Kidney epithelial cell (primary cell): Measurements from ENCODE around the gene NR5A2. TPM values are rescaled to one million over a fixed set of nuclear protein-coding genes. Genes with fewer than 3 reads are reported as not detected.

Source experiments
- DNase-seq: peaks from one replicate; pipeline ENCODE4 v3.0.0-alpha.2; 2010; ENCODE audit warnings: low read depth
- H3K27me3 ChIP-seq: 2 replicates; pipeline ENCODE4 v1.6.0; 2011; ENCODE audit warnings: low read length; ENCODE audit not compliant: control insufficient read depth, insufficient read depth
- H3K36me3 ChIP-seq: 2 replicates; pipeline ENCODE4 v1.5.1; 2011; ENCODE audit warnings: low read length; ENCODE audit not compliant: control insufficient read depth, insufficient read depth
- H3K4me3 ChIP-seq: 2 replicates; pipeline ENCODE4 v1.5.1; 2011; ENCODE audit warnings: low read depth, mild to moderate bottlenecking, control low read depth, low read length
- total RNA-seq: library from RNA; depleted of rRNA; stranded (reverse); fragments of >200 nt; gene quantifications from 2 replicates; pipeline ENCODE4 v1.2.3, GENCODE V29; 2015
- TF ChIP-seq, protein P1 (sequence below): IDR thresholded peaks from 2 replicates; pipeline ENCODE4 v1.5.1; 2011; ENCODE audit warnings: mild to moderate bottlenecking, moderate library complexity, low read length, control low read depth, inconsistent platforms; ENCODE audit not compliant: insufficient read depth, poor library complexity, severe bottlenecking

The NR5A2 gene
- total RNA-seq, 1 donor from 2014 or later, result not detected

DNA sequence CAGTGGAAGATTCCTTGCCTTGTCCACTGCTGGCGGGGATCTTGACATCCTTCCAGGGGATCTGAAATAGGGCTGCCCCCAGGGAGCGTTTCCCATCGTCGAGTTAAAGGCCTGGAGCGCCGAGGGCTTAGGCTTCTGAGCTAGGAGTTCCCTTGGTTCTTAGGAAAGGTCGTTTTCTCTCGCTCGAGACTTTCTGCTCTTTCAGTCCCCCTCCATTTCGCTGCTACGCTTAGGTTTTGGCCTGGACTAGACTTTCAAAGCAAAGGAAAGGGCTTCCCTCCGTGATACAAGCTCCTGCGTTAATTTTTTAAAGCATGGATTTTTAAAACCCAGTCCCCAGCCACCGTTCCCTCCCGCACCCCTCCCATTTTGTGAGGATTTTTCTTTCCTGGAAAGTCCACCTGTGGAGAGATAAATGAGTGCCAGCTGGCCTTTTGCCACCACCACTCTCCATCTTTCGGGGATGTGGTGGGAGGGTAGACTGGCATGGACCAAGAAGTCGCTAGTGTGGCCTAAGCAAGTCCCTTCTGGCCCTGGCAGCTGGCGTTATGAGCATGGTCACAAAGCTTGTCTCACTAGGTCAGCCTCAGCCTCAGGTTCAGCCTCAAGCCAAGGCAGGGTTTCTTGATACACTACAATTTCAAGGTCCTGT, 9.2 kb downstream of the NR5A2 start:
- Histone ChIP-seq H3K36me3 (no peaks in the 10 kb centered on the region), H3K4me3 (no peak overlapping the region), H3K27me3 (peaks cover 92% of the 10 kb centered on the region)
- DNase-seq, result no peak
- TF ChIP-seq, protein P1, sequence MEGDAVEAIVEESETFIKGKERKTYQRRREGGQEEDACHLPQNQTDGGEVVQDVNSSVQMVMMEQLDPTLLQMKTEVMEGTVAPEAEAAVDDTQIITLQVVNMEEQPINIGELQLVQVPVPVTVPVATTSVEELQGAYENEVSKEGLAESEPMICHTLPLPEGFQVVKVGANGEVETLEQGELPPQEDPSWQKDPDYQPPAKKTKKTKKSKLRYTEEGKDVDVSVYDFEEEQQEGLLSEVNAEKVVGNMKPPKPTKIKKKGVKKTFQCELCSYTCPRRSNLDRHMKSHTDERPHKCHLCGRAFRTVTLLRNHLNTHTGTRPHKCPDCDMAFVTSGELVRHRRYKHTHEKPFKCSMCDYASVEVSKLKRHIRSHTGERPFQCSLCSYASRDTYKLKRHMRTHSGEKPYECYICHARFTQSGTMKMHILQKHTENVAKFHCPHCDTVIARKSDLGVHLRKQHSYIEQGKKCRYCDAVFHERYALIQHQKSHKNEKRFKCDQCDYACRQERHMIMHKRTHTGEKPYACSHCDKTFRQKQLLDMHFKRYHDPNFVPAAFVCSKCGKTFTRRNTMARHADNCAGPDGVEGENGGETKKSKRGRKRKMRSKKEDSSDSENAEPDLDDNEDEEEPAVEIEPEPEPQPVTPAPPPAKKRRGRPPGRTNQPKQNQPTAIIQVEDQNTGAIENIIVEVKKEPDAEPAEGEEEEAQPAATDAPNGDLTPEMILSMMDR, result no peak

DNA sequence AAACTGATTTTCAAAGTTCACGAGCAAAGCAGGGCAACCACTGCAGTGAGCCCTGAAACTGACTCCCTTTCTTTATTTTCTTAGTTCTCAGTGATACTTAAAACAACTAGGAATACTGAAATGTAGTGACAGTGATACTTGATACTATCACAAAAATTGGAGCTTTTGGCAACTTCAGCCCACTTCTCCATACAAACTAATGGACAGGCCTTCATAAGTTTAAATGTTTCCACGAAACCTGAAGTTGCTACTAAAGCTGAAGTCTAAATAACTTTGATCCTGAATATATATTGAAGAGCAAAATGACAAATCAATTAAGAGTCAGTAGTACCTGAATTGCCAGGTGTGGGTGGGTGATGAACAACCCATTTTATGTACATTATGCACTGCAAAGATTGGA, 10.0 kb downstream of the NR5A2 start:
- H3K27me3 ChIP-seq, result peaks cover 93% of the 10 kb centered on the region
- no peak overlapping the region for H3K4me3 ChIP-seq
- no peaks in the 10 kb centered on the region for H3K36me3 ChIP-seq
- TF ChIP-seq, protein P1, result no peak
- DNase-seq, result no peak

DNA sequence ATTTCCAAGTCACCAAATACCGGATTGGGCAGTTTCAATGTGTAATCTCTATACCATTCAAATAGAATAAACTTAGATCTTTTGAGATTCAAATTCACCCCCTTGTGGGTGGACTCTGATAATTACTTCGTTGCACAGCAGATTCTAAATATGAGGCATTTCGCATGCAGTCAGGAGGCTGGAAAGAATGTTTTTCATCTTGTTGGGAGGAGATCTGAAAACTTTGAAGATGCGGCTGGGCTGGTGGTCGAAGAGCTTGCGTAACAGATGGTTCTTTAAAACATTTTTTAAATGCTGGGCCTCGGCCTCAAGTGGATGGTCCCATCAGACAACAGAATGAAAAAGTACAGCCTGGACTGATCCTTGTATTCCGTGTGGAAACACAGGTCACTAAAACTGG, 10.4 kb downstream of the NR5A2 start:
- H3K4me3 ChIP-seq, result no peak overlapping the region
- H3K27me3 ChIP-seq, result peaks cover 96% of the 10 kb centered on the region
- no peak for DNase-seq
- no peaks in the 10 kb centered on the region for H3K36me3 ChIP-seq
- TF ChIP-seq, protein P1, result no peak

DNA sequence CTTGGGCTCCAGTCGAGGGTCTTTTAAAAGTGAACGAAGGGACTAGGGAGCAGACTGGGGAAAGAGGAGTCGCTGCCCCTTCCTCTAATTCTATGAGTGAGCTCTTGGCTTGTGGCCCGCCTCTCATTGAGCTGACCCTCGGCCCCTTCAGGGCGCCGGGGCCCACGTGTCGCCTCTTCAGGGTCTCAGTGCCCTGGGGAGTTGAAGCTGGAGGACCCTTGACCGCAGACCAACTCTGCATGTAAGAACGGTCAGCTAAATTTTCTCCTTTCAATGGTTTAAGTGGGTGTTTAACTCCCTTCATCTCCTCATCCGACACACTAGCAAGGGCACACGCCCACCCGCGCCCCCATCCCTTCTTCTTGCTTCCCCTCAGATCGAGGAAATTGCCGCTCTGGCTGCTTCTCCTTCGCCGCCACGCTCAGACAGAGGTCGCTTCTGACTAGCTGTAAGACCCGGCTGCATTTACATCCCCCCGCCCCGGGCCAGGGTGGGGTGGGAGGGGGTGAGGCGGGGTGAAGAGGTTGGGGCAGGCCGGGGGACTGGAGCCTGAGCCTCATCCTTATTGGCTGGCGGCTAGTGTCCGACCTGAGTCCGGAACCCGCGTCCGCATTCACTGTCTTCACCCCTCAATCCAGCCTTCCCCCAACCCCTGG, 10.9 kb downstream of the NR5A2 start:
- DNase-seq, result no peak
- H3K36me3 ChIP-seq, result no peaks in the 10 kb centered on the region
- H3K4me3 ChIP-seq, result no peak overlapping the region
- TF ChIP-seq, protein P1, result no peak
- peaks cover 93% of the 10 kb centered on the region for H3K27me3 ChIP-seq

DNA sequence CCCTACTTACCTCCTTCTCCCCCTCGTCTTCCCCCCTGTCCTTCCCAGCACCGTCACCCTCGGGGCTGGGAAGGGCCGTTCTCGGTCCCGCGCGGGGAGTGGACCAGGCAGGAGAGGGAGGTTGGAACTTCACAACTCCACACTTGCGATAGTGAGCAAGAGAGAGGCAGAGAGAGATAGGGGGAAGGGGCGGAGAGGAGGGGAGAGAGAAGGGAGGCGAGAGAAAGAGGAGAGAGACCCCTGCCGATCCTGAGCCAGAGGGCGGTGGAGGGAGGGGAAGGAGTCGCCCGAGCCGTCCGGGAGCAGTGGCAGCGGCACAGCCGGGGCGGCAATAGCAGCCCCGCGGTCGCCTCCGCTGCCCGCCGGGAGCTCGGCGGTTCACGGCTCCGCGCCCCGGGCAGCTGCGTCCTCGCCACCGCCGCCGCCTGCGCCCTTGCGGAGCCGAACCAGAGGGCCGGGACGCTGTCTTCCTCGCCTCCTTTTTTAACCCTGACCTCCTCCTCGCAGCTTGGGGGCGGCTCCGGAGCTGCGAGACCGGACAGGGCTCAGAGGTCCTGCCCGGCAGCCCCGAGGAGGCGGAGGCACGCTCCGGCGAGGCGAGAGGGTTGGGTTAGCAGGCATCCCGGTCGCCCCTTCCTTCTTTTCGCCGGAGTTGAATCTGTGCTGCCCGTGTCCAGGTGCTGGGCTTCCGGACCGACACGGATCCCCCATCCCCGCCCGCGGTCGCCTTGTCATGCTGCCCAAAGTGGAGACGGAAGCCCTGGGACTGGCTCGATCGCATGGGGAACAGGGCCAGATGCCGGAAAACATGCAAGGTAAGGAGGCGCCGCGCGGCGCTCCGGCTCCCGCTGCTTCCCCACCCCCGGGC, 11.7 kb downstream of the NR5A2 start:
- peak overlapping the region; percentile 35 for H3K4me3 ChIP-seq
- no peak for DNase-seq
- H3K36me3 ChIP-seq, result no peaks in the 10 kb centered on the region
- TF ChIP-seq, protein P1, result no peak
- peaks cover 89% of the 10 kb centered on the region for H3K27me3 ChIP-seq
